Naive B cell (primary cell): ENCODE results near the gene SCN8A. TPM values are rescaled to one million over a fixed set of nuclear protein-coding genes. Genes with fewer than 3 reads are reported as not detected.
"Not testable (repeated sequence)": the region's sequence is repeated elsewhere in the genome, so short reads cannot be mapped to it uniquely, and the experiment has no call there.

Experiments
- ATAC-seq, 2 donors: fragments of 150-1000 bp; cut with Tn5 transposase; 2 replicates each; pipeline ENCODE4 v1.10.0; 2021; ENCODE audit warnings: low read depth in 2 of 2, mild to moderate bottlenecking in 2 of 2, moderate library complexity in 2 of 2
- DNase-seq: peaks from one replicate; pipeline ENCODE4 v3.0.0; 2022
- H3K27ac Mint-ChIP-seq, 6 donors: one replicate each; pipeline ENCODE4 v1.8.0; 2020 to 2022; ENCODE audit warnings: mild to moderate bottlenecking in 6 of 6, mixed read lengths in 6 of 6, moderate library complexity in 5 of 6, inconsistent platforms in 2 of 6
- H3K27me3 Mint-ChIP-seq, 3 donors: one replicate each; pipeline ENCODE4 v1.8.0; 2021 to 2022; ENCODE audit warnings: mixed read lengths in 3 of 3, mild to moderate bottlenecking in 1 of 3
- H3K36me3 Mint-ChIP-seq, 2 donors: one replicate each; pipeline ENCODE4 v1.8.0; 2020 to 2022; ENCODE audit warnings: mixed read lengths in 2 of 2, inconsistent platforms in 1 of 2, mild to moderate bottlenecking in 1 of 2
- H3K4me1 Mint-ChIP-seq, 3 donors: one replicate each; pipeline ENCODE4 v1.8.0; 2020 to 2022; ENCODE audit warnings: mixed read lengths in 3 of 3, inconsistent platforms in 1 of 3, mild to moderate bottlenecking in 1 of 3, moderate library complexity in 1 of 3
- H3K4me3 Mint-ChIP-seq, 8 donors: one replicate each; pipeline ENCODE4 v1.8.0; 2020 to 2022; ENCODE audit warnings: mild to moderate bottlenecking in 8 of 8, mixed read lengths in 8 of 8, moderate library complexity in 8 of 8, inconsistent platforms in 2 of 8
- H3K9me3 Mint-ChIP-seq, 7 donors: one replicate each; pipeline ENCODE4 v1.8.0; 2020 to 2022; ENCODE audit warnings: mixed read lengths in 7 of 7, mild to moderate bottlenecking in 5 of 7, inconsistent platforms in 2 of 7, moderate library complexity in 1 of 7
- polyA plus RNA-seq, 6 donors: library from polyadenylated mRNA; unstranded; fragments of 300-500 nt; fragmentation: Illumina TruSeq; gene quantifications; one replicate each; pipeline ENCODE4 v1.2.3, GENCODE V29; 2021; ENCODE audit warnings: low read depth in 6 of 6

SCN8A gene
- polyA plus RNA-seq, 6 donors from 2014 or later = 0.08 to 0.83 (median 0.37) TPM

DNA sequence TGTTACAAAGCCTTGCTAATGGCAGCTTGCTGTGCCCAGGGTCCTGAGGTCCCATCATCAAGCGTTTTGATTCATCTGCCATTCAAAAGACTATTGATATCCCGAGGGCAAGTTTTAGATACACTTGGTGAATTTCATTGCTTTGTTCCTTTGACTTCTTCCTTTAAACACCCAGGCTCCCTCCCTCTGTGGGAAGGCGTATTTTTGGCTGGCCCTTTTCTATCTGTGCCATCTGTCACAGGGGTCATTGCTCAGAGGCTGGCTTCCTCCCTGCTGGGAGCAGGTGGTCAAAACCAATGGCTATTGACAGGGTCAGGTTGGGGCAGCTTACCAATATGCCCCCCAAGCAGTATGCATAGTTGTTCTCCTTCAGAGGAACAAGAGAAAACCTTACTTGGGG lies 40.0 kb downstream of the SCN8A start:
- Mint-ChIP-seq H3K4me3 (no peak overlapping the region), H3K27me3 (peaks cover 29 to 65% (median 29%) of the 10 kb centered on the region in 3 donors), H3K4me1 (no peaks in the 10 kb centered on the region), H3K36me3 (no peaks in the 10 kb centered on the region), H3K27ac (no peak overlapping the region), H3K9me3 (no peaks in the 10 kb centered on the region)
- DNase-seq (no peak), ATAC-seq (no peak)

DNA sequence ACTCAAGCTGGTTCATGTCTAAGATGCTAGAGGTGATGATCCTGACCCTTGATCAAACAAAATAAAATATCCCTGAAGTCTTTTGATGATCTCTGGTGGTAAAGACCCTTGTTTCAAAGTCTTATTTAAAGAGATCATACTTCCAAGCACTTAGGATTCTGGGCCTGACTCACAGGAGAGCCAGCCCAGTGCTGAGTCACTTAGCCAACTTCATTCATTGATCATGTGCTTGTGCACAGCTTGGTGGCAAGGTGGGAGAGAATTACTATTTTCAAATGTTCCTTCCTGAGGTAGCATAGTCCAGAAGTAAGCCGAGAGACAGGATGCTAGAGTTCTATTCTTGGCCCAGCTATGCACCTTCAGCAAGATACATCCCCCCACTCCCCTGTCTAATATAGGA lies 40.6 kb downstream of the SCN8A start:
- no peak for ATAC-seq
- Mint-ChIP-seq H3K4me1 (no peaks in the 10 kb centered on the region), H3K27me3 (peaks cover 26 to 63% (median 29%) of the 10 kb centered on the region in 3 donors), H3K36me3 (no peaks in the 10 kb centered on the region), H3K9me3 (no peaks in the 10 kb centered on the region), H3K27ac (no peak overlapping the region), H3K4me3 (no peak overlapping the region)
- no peak for DNase-seq

DNA sequence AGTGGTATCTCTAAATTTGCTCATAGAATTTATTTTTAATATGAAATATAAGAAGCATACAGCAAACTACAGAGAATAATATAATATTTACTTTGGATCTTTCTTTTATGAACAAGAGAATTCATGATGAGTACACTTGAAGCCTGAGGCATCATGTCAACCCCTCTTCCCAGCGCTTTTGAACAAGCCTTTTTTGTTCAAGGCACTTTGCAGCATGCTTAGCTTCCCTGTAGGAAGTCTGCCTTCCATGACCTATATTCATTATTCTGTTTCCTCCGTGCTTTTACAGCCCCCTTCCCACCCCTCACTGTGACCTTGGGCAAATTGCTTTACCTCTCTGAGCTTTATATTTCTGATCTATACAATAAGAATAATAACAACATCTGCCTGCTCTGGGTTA lies 41.6 kb downstream of the SCN8A start:
- ATAC-seq (no peak), DNase-seq (no peak)
- H3K27ac Mint-ChIP-seq = no peak overlapping the region
- peaks cover 0 to 6% of the 10 kb centered on the region in 2 donors for H3K36me3 Mint-ChIP-seq
- no peaks in the 10 kb centered on the region for H3K4me1 Mint-ChIP-seq
- peaks cover 25 to 67% (median 33%) of the 10 kb centered on the region in 3 donors for H3K27me3 Mint-ChIP-seq
- H3K9me3 Mint-ChIP-seq = peaks cover 0 to 8% (median 3%) of the 10 kb centered on the region in 7 donors
- H3K4me3 Mint-ChIP-seq = no peak overlapping the region

DNA sequence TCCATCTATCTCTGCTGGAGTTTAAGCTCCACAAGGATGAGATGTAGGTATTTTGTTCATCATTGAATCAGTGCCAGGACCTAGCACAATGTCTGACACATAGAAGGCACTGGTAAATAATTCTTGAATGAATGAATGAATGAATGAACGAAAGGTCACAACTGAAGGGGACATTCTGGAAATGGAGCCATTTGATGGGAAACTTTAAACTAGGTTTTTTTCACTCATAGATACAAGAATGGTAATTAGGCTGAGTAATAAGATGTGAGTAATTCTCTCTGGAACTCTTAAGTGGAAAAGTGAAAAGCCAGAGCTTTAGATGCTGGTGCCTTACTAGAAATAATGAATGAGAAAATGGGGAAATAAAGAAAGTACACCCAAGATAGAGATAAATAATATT lies 44.3 kb downstream of the SCN8A start:
- Mint-ChIP-seq H3K4me3 (no peak overlapping the region), H3K36me3 (peaks cover 4 to 7% of the 10 kb centered on the region in 2 donors), H3K27ac (no peak overlapping the region), H3K4me1 (no peaks in the 10 kb centered on the region), H3K9me3 (peaks cover 4 to 18% (median 8%) of the 10 kb centered on the region in 7 donors), H3K27me3 (peaks cover 17 to 51% (median 26%) of the 10 kb centered on the region in 3 donors)
- DNase-seq (no peak), ATAC-seq (no peak)

DNA sequence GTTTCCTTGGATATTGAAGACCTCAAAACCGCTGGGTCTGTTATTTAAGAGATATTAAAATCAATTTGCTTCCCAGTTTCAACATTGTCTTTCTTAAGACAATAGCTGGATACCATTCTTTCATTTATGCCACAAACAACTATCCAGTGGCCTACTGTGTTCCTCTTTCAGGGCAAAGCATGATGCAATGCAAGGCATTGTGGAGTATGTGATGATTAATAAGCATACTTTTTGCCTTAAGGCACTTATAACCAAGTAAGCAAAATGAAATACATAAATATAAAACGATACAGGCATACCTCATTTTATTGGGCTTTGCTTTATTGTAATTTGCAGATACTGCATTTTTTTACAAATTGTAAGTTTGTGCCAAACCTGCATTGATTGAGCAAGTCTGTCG lies 45.5 kb downstream of the SCN8A start:
- H3K27me3 Mint-ChIP-seq = peaks cover 10 to 53% (median 27%) of the 10 kb centered on the region in 3 donors
- H3K4me3 Mint-ChIP-seq = no peak overlapping the region
- peaks cover 4 to 7% of the 10 kb centered on the region in 2 donors for H3K36me3 Mint-ChIP-seq
- peaks cover 4 to 18% (median 8%) of the 10 kb centered on the region in 7 donors for H3K9me3 Mint-ChIP-seq
- ATAC-seq = no peak
- no peak overlapping the region for H3K27ac Mint-ChIP-seq
- no peaks in the 10 kb centered on the region for H3K4me1 Mint-ChIP-seq
- no peak for DNase-seq

DNA sequence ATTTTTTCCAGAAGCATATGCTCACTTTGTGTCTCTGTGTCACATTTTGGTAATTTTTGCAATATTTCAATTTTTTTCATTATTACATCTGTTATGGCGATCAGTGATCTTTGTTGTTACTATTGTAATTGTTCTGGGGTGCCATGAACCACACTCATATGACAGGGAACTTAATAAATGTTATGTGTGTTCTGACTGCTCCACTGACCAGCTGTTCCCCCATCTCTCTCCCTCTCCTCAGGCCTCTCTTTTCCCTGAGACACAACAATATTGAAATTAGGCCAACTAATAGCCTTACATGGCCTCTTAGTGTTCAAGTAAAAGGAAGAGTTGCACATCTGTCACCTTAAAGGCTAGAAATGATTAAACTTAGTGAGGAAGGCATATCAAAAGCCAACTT lies 46.0 kb downstream of the SCN8A start:
- ATAC-seq = no peak

DNA sequence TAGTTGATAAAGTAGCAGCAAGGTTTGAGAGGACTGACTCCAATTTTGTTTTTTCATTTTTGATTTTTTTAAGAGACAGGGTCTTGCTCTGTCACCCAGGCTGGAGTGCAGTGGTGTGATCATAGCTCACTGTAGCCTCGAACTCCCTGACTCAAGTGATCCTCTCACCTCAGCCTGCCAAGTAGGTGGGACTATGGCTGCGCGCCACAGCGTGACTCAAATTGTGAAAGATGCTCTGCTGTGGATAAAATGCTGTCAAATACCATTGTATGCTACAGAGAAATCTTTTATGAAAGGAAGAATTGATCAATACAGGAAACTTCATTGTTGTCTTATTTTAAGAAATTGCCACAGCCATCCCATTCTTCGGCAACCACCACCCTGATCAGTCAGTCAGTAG lies 48.3 kb downstream of the SCN8A start:
- no peak for ATAC-seq
- Mint-ChIP-seq H3K36me3 (peaks cover 4 to 7% of the 10 kb centered on the region in 2 donors), H3K27ac (no peak overlapping the region), H3K9me3 (peaks cover 4 to 18% (median 8%) of the 10 kb centered on the region in 7 donors), H3K4me1 (no peaks in the 10 kb centered on the region), H3K4me3 (peak overlapping the region in 1 of 8 donors; percentile 55), H3K27me3 (peaks cover 11 to 39% (median 37%) of the 10 kb centered on the region in 3 donors)
- DNase-seq = no peak

More for the DNA sequence above, 46.0 kb downstream of the SCN8A start:
- Mint-ChIP-seq H3K27me3 (peaks cover 14 to 56% (median 31%) of the 10 kb centered on the region in 3 donors), H3K9me3 (peaks cover 4 to 18% (median 8%) of the 10 kb centered on the region in 7 donors), H3K4me3 (no peak overlapping the region), H3K27ac (no peak overlapping the region), H3K36me3 (peaks cover 4 to 7% of the 10 kb centered on the region in 2 donors), H3K4me1 (no peaks in the 10 kb centered on the region)
- no peak for DNase-seq

DNA sequence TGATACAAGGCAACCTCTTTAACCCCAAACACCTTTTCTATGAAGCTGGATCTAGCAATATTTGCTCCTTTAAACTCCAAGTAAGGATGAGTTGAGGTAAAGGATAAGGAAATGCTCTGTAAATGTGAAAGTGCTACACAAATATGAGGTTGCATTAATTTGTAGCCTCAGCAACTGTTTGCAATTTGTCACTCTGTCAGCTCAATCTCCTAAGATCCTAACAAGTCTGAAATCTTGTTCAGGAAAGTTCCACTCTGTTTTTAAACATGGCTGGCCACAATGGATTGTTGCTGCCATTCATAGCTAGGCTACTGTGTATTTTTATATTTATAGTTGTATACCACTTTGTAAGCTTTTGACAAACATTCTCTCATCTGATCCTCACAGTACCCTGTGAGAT lies 51.3 kb downstream of the SCN8A start:
- H3K27ac Mint-ChIP-seq = no peak overlapping the region
- H3K9me3 Mint-ChIP-seq = peaks cover 4 to 18% (median 9%) of the 10 kb centered on the region in 7 donors
- no peaks in the 10 kb centered on the region for H3K4me1 Mint-ChIP-seq
- no peak for ATAC-seq
- peaks cover 16 to 45% (median 39%) of the 10 kb centered on the region in 3 donors for H3K27me3 Mint-ChIP-seq
- no peak for DNase-seq
- H3K4me3 Mint-ChIP-seq = no peak overlapping the region
- peaks cover 4 to 5% of the 10 kb centered on the region in 2 donors for H3K36me3 Mint-ChIP-seq

DNA sequence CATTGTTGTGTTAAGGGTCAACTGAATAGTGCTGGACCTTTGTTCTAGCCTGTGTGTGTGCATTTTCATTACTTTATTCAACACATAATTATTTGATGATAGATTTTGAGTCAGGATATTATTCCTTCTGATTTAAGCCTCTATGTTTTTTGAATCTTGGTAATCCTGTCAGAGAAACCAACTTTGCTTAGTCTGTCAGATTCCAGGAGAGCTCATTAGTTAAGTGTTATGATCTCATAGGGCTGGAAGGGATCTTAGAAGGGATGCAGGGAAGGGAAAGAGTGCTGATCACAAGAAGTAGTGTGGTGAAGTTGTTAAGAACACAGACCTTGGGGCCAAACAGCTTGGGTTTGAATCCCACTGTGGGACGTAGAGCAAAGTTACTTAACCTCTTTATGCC lies 52.9 kb downstream of the SCN8A start:
- H3K36me3 Mint-ChIP-seq = peaks cover 0 to 7% of the 10 kb centered on the region in 2 donors
- DNase-seq (no peak), ATAC-seq (no peak)
- peaks cover 16 to 46% (median 39%) of the 10 kb centered on the region in 3 donors for H3K27me3 Mint-ChIP-seq
- no peak overlapping the region for H3K4me3 Mint-ChIP-seq
- H3K27ac Mint-ChIP-seq = no peak overlapping the region
- no peaks in the 10 kb centered on the region for H3K4me1 Mint-ChIP-seq
- peaks cover 0 to 15% (median 3%) of the 10 kb centered on the region in 7 donors for H3K9me3 Mint-ChIP-seq

DNA sequence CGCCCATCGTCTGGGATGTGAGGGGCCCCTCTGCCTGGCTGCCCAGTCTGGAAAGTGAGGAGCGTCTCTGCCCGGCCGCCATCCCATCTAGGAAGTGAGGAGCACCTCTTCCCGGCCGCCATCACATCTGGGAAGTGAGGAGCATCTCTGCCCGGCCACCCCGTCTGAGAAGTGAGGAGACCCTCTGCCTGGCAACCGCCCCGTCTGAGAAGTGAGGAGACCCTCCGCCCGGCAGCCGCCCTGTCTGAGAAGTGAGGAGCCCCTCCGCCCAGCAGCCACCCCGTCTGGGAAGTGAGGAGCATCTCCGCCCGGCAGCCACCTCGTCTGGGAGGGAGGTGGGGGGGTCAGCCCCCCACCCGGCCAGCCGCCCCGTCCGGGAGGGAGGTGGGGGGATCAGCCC lies 53.7 kb downstream of the SCN8A start:
- not testable (repeated sequence) for H3K27ac Mint-ChIP-seq, DNase-seq, H3K4me3 Mint-ChIP-seq, H3K4me1 Mint-ChIP-seq, H3K36me3 Mint-ChIP-seq, ATAC-seq
- H3K9me3 Mint-ChIP-seq = peaks cover 0 to 13% (median 9%) of the 10 kb centered on the region in 7 donors
- peaks cover 16 to 52% (median 39%) of the 10 kb centered on the region in 3 donors for H3K27me3 Mint-ChIP-seq

DNA sequence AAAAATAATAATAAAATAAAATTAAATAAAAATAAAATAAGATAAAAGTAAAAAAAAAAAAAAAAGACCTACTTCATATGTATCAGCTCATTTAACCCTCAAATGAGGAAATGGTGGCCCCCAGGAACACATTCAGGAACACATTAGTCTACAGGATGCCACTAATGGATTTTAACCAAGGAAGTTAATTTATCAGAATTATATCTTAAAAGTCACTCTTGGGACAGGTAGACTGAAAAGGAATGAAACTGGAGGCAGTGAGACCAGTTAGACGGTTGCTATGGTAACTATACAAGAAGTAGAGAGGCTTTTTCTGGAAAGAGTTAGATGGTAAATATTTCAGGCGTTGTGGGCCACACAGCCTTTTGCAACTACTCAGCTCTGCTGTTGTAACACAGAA lies 54.9 kb downstream of the SCN8A start:
- Mint-ChIP-seq H3K4me3 (no peak overlapping the region), H3K9me3 (peaks cover 2 to 24% (median 15%) of the 10 kb centered on the region in 7 donors), H3K4me1 (no peaks in the 10 kb centered on the region), H3K36me3 (peaks cover 0 to 7% of the 10 kb centered on the region in 2 donors), H3K27me3 (peaks cover 22 to 48% (median 28%) of the 10 kb centered on the region in 3 donors), H3K27ac (no peak overlapping the region)
- ATAC-seq (no peak), DNase-seq (no peak)

DNA sequence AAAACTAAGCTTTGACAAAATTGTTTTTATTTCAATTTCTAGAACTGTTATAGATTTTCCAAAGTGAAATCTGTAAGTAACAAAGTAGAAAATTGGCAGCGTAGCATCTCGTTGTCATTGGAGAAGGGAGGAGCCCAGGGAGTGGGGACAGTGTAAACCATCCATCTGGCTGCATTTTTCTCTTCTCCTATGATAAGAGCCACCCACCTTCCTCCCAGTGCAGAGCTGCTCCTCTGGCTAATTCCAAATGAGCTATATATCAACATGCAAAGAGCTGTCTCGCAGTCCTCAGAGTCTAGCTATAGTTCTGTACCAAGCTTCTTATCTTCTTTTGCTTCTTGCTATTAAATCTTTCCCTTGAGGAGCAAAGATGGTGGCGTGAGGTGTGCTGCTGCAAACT lies 56.6 kb downstream of the SCN8A start:
- Mint-ChIP-seq H3K4me1 (no peaks in the 10 kb centered on the region), H3K9me3 (peaks cover 2 to 26% (median 18%) of the 10 kb centered on the region in 7 donors), H3K27me3 (peaks cover 12 to 42% (median 23%) of the 10 kb centered on the region in 3 donors), H3K27ac (no peak overlapping the region), H3K4me3 (no peak overlapping the region), H3K36me3 (peaks cover 0 to 7% of the 10 kb centered on the region in 2 donors)
- ATAC-seq = no peak
- DNase-seq = no peak

DNA sequence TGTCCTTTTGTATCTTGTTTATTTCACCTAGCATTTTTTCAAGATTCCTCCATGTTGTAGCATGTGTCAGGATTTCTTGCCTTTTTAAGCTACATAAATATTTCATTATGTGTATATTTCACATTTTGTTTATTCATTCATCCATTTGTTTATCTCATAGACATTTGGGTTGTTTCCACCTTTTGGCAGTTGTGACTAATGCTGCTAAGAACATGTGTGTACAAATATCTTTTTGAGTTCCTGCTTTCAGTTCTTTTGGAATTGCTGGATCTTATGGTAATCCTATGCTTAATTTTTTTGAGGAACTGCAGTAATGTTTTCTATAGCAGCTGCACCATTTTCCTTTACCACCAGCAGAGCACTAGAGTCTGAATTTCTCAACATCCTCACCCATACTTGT lies 62.4 kb downstream of the SCN8A start:
- no peak overlapping the region for H3K4me3 Mint-ChIP-seq
- peaks cover 18 to 36% (median 31%) of the 10 kb centered on the region in 3 donors for H3K27me3 Mint-ChIP-seq
- H3K27ac Mint-ChIP-seq = no peak overlapping the region
- H3K4me1 Mint-ChIP-seq = no peaks in the 10 kb centered on the region
- H3K36me3 Mint-ChIP-seq = peaks cover 0 to 2% of the 10 kb centered on the region in 2 donors
- ATAC-seq (no peak), DNase-seq (no peak)
- H3K9me3 Mint-ChIP-seq = peaks cover 4 to 28% (median 14%) of the 10 kb centered on the region in 7 donors

DNA sequence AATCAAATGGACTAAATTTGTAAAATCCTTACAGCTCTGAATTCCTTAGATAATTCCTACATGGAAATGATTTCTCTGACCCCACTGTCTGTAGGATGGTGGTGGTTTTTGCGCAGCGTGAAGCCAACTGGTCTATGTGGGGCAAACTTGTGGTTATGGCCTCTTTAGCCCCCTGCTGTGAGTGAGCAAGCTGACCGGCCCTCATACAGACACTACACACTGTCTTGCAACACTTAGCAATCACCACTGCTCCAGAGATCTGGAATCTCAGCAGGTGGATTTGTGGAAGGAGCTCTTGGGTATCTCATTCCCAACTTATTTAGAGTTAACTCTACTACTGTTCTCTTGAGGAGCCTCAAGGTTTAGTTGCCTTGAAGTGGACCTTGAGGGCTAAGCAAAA lies 70.2 kb downstream of the SCN8A start:
- H3K4me1 Mint-ChIP-seq = no peaks in the 10 kb centered on the region
- no peak for DNase-seq
- H3K4me3 Mint-ChIP-seq = no peak overlapping the region

More for the DNA sequence above, 70.2 kb downstream of the SCN8A start:
- Mint-ChIP-seq H3K36me3 (no peaks in the 10 kb centered on the region), H3K9me3 (peaks cover 0 to 3% (median 0%) of the 10 kb centered on the region in 7 donors), H3K27ac (no peak overlapping the region), H3K27me3 (peaks cover 39 to 55% (median 41%) of the 10 kb centered on the region in 3 donors)
- no peak for ATAC-seq
